Suprapubic skin (tissue), 4 donors: ENCODE data around the gene PDZD7. TPM values are rescaled to one million over a fixed set of nuclear protein-coding genes. Genes with fewer than 3 reads are reported as not detected.

Experiments
- DNase-seq, 2 donors: peaks; one replicate each; pipeline ENCODE4 v3.0.0-alpha.2; 2019; ENCODE audit warnings: low spot score in 2 of 2
- H3K27ac ChIP-seq: fragments of 200-600 bp; sonication (generic); one replicate; pipeline ENCODE4 v1.5.1; 2019
- H3K27me3 ChIP-seq: fragments of 200-600 bp; sonication (generic); one replicate; pipeline ENCODE4 v1.5.1; 2019
- H3K36me3 ChIP-seq: fragments of 200-600 bp; sonication (generic); one replicate; pipeline ENCODE4 v1.5.1; 2019
- H3K4me1 ChIP-seq: fragments of 200-600 bp; sonication (generic); one replicate; pipeline ENCODE4 v1.5.1; 2019
- H3K4me3 ChIP-seq: fragments of 200-600 bp; sonication (generic); one replicate; pipeline ENCODE4 v1.5.1; 2019; ENCODE audit warnings: mild to moderate bottlenecking
- H3K9me3 ChIP-seq: fragments of 200-600 bp; sonication (generic); one replicate; pipeline ENCODE4 v1.5.1; 2019
- EP300 ChIP-seq: sonication (generic); formaldehyde crosslinking; IDR thresholded peaks from one replicate; pipeline ENCODE4 v1.6.1; 2017; ENCODE audit warnings: antibody characterized with exemption
- POLR2A ChIP-seq, 2 donors: fragments of 450-650 bp; IDR thresholded peaks; one replicate each; pipeline ENCODE4 v1.6.1; 2017; ENCODE audit warnings: antibody characterized with exemption in 2 of 2, mild to moderate bottlenecking in 2 of 2, moderate library complexity in 2 of 2
- POLR2AphosphoS5 ChIP-seq, 3 donors: sonication (generic); formaldehyde crosslinking; IDR thresholded peaks; one replicate each; pipeline ENCODE4 v1.6.1; 2017; ENCODE audit warnings: antibody characterized with exemption in 3 of 3
- WGBS: methylation state at CpG from one replicate; pipeline ENCODE4 v1.1.5; 2018; 5-methylcytosine and 5-hydroxymethylcytosine counted together
- total RNA-seq, 4 donors: library from RNA; depleted of rRNA; stranded (reverse); fragments of >200 nt; gene quantifications; one replicate each; pipeline ENCODE4 v1.1.0, GENCODE V29; 2016
- TF ChIP-seq, protein P1 (sequence below), 2 donors: fragments of 200-600 bp in 1 of 2; fragments of 450-650 bp in 1 of 2; sonication (generic) in 1 of 2; IDR thresholded peaks; one replicate each; pipeline ENCODE4 v1.5.1; 2016 to 2019; ENCODE audit warnings: antibody characterized with exemption in 2 of 2, mild to moderate bottlenecking in 1 of 2, moderate library complexity in 1 of 2

PDZD7 gene
- total RNA-seq, 4 donors from 2014 or later: 1.2 to 6.0 (median 1.8) TPM

- Histone ChIP-seq H3K27me3 (no peaks in the 10 kb centered on the region), H3K4me3 (no peak overlapping the region), H3K4me1 (peaks cover 28% of the 10 kb centered on the region), H3K27ac (no peak overlapping the region), H3K36me3 (peaks cover 36% of the 10 kb centered on the region), H3K9me3 (no peaks in the 10 kb centered on the region)
- DNase-seq: no peak
- WGBS: 61% methylated on average over 11 of the region's 13 CpGs
- TF ChIP-seq EP300 (no peak), POLR2AphosphoS5 (IDR thresholded peaks at IDR 0.05) (no peak), POLR2A (IDR thresholded peaks at IDR 0.05) (no peak)
- TF ChIP-seq, protein P1, sequence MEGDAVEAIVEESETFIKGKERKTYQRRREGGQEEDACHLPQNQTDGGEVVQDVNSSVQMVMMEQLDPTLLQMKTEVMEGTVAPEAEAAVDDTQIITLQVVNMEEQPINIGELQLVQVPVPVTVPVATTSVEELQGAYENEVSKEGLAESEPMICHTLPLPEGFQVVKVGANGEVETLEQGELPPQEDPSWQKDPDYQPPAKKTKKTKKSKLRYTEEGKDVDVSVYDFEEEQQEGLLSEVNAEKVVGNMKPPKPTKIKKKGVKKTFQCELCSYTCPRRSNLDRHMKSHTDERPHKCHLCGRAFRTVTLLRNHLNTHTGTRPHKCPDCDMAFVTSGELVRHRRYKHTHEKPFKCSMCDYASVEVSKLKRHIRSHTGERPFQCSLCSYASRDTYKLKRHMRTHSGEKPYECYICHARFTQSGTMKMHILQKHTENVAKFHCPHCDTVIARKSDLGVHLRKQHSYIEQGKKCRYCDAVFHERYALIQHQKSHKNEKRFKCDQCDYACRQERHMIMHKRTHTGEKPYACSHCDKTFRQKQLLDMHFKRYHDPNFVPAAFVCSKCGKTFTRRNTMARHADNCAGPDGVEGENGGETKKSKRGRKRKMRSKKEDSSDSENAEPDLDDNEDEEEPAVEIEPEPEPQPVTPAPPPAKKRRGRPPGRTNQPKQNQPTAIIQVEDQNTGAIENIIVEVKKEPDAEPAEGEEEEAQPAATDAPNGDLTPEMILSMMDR (IDR thresholded peaks at IDR 0.05): no peak
Measured at GRCh38 chr10:101007915-101008822, 22.8 kb downstream of the PDZD7 start.

DNA sequence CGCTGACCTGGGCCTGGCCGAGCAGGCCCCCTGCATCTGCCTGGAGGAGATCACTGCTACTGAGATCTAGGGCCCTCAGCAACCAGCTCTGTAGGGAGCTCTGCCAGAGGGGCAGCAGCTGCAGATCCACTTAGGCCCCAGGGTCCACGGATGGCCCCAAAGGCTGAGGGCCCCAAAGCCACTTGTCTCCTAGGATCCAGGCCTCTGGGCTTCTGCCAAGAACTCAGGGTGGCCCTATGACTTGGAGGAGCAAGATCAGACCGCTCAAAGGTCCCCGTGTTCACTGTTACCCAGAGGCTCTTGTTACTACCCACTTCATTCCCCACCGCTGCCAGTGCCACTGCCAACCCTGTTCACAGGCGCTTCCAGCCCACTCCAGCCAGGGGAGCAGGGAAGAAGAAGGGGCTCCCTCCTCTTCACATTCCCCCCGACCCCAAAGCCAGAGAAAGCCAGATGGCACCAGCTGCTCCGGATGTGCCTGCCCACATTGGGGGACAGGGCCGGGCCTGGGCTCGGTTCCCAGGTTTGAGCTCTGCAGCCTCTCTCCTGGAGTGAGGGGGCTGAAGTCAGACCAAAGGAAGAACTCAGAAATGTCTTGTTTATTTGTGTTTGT, 23.7 kb downstream of the PDZD7 start:
- Histone ChIP-seq H3K27me3 (no peaks in the 10 kb centered on the region), H3K4me3 (no peak overlapping the region), H3K9me3 (no peaks in the 10 kb centered on the region), H3K27ac (no peak overlapping the region), H3K4me1 (peaks cover 27% of the 10 kb centered on the region), H3K36me3 (peaks cover 45% of the 10 kb centered on the region)
- no peak for DNase-seq
- TF ChIP-seq POLR2A (IDR thresholded peaks at IDR 0.05) (no peak), POLR2AphosphoS5 (IDR thresholded peaks at IDR 0.05) (no peak), EP300 (no peak)
- TF ChIP-seq, protein P1 (IDR thresholded peaks at IDR 0.05): no peak
- WGBS: 57% methylated on average over 5 of the region's 11 CpGs

GRCh38 chr10:101006593-101007098, 24.3 kb downstream of the PDZD7 start:
- 94% methylated on average over 28 of the region's 33 CpGs for WGBS
- H3K27me3 ChIP-seq: no peaks in the 10 kb centered on the region
- no peaks in the 10 kb centered on the region for H3K9me3 ChIP-seq
- peaks cover 45% of the 10 kb centered on the region for H3K36me3 ChIP-seq
- H3K27ac ChIP-seq: no peak overlapping the region
- no peak for DNase-seq
- H3K4me3 ChIP-seq: no peak overlapping the region
- H3K4me1 ChIP-seq: peaks cover 30% of the 10 kb centered on the region
- TF ChIP-seq POLR2AphosphoS5 (IDR thresholded peaks at IDR 0.05): no peak

- Histone ChIP-seq H3K27ac (no peak overlapping the region), H3K4me3 (no peak overlapping the region), H3K27me3 (no peaks in the 10 kb centered on the region), H3K36me3 (peaks cover 45% of the 10 kb centered on the region), H3K9me3 (no peaks in the 10 kb centered on the region), H3K4me1 (peaks cover 36% of the 10 kb centered on the region)
- WGBS: 100% methylated on average over 4 of the region's 4 CpGs
- TF ChIP-seq POLR2AphosphoS5 (IDR thresholded peaks at IDR 0.05) (no peak), EP300 (no peak), POLR2A (IDR thresholded peaks at IDR 0.05) (no peak)
- TF ChIP-seq, protein P1 (IDR thresholded peaks at IDR 0.05): no peak
- DNase-seq: no peak
Measured at GRCh38 chr10:101005869-101006567, 24.9 kb downstream of the PDZD7 start.

GRCh38 chr10:101005361-101005760, 25.6 kb downstream of the PDZD7 start:
- Histone ChIP-seq H3K27me3 (no peaks in the 10 kb centered on the region), H3K36me3 (peaks cover 45% of the 10 kb centered on the region), H3K9me3 (no peaks in the 10 kb centered on the region), H3K4me3 (no peak overlapping the region), H3K4me1 (peaks cover 43% of the 10 kb centered on the region), H3K27ac (no peak overlapping the region)
- TF ChIP-seq, protein P1 (IDR thresholded peaks at IDR 0.05): no peak
- no peak for TF ChIP-seq EP300
- TF ChIP-seq POLR2AphosphoS5 (IDR thresholded peaks at IDR 0.05): no peak
- TF ChIP-seq POLR2A (IDR thresholded peaks at IDR 0.05): no peak
- no peak for DNase-seq
- WGBS: 83% methylated on average over 22 of the region's 23 CpGs
